HL-60/S4 treated with phorbol 12-myristate 13-acetate at 8.2 ng/mL for 4 days and 3 days (cell line): ENCODE measurements around the gene CEMIP.

ENCODE experiments used
- in situ Hi-C: fragments of 300-500 bp; cut with MboI; formaldehyde crosslinking; loops from 2 replicates; pipeline ENCODE4 v1.15.0; 2022; ENCODE audit warnings: low sequenced_read_pairs

CEMIP gene

GRCh38 chr15:80783260-80783659 is 4.1 kb downstream of the CEMIP start:
- in situ Hi-C loops, result no loop called here

GRCh38 chr15:80785335-80785734 is 6.2 kb downstream of the CEMIP start:
- in situ Hi-C loops, result no loop called here

- in situ Hi-C loops, result no loop called here
These were observed 6.7 kb downstream of the CEMIP start for GRCh38 chr15:80785811-80786354.

- in situ Hi-C loops, result no loop called here
These were observed 8.1 kb downstream of the CEMIP start for GRCh38 chr15:80787316-80787715.

- in situ Hi-C loops, result no loop called here
These were observed 9.4 kb downstream of the CEMIP start for GRCh38 chr15:80788536-80788935.

GRCh38 chr15:80789296-80789695 is 10.1 kb downstream of the CEMIP start:
- in situ Hi-C loops, result no loop called here

- in situ Hi-C loops, result no loop called here
These were observed 10.6 kb downstream of the CEMIP start for GRCh38 chr15:80789796-80790195.

- in situ Hi-C loops, result no loop called here
These were observed 11.1 kb downstream of the CEMIP start for GRCh38 chr15:80790236-80790635.

- in situ Hi-C loops, result no loop called here
These were observed 11.8 kb downstream of the CEMIP start for GRCh38 chr15:80791004-80791403.

GRCh38 chr15:80796407-80796806 is 17.2 kb downstream of the CEMIP start:
- in situ Hi-C loops, result no loop called here

GRCh38 chr15:80798911-80799310 is 19.7 kb downstream of the CEMIP start:
- in situ Hi-C loops, result no loop called here

GRCh38 chr15:80800067-80800466 is 20.9 kb downstream of the CEMIP start:
- in situ Hi-C loops, result no loop called here

- in situ Hi-C loops, result no loop called here
These were observed 22.9 kb downstream of the CEMIP start for GRCh38 chr15:80801891-80802680.

GRCh38 chr15:80803580-80804525 is 24.7 kb downstream of the CEMIP start:
- in situ Hi-C loops, result no loop called here

- in situ Hi-C loops, result no loop called here
These were observed 25.9 kb downstream of the CEMIP start for GRCh38 chr15:80804970-80805495.

GRCh38 chr15:80811781-80812315 is 32.7 kb downstream of the CEMIP start:
- in situ Hi-C loops, result no loop called here

- in situ Hi-C loops, result no loop called here
These were observed 35.9 kb downstream of the CEMIP start for GRCh38 chr15:80815106-80815505.

- in situ Hi-C loops, result no loop called here
These were observed 37.0 kb downstream of the CEMIP start for GRCh38 chr15:80816049-80816653.

- in situ Hi-C loops, result no loop called here
These were observed 37.8 kb downstream of the CEMIP start for GRCh38 chr15:80816936-80817335.

GRCh38 chr15:80817901-80818300 is 38.7 kb downstream of the CEMIP start:
- in situ Hi-C loops, result no loop called here

- in situ Hi-C loops, result no loop called here
These were observed 39.8 kb downstream of the CEMIP start for GRCh38 chr15:80819001-80819400.
